ENCODE data around the gene SIGLEC7.

Gene SIGLEC7

DNA sequence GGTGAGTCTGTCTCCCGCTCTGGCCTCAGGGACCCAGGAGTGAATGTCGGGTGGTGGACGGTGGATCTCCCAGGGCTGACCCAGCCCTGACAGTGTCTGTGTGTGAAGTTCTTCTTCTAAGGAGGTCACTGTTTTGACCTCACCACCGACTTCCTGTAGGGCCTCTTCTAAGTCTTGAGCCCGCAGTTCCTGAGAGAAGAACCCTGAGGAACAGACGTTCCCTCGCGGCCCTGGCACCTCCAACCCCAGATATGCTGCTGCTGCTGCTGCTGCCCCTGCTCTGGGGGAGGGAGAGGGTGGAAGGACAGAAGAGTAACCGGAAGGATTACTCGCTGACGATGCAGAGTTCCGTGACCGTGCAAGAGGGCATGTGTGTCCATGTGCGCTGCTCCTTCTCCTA lies at the start of gene SIGLEC7:
SIGLEC7 (plus strand) TSS at position 183 of the 400 bp plus-strand sequence; CDS start at position 252, 69 bp downstream.
- DNase-seq (ENCODE audit: low read depth) = no peak

DNA sequence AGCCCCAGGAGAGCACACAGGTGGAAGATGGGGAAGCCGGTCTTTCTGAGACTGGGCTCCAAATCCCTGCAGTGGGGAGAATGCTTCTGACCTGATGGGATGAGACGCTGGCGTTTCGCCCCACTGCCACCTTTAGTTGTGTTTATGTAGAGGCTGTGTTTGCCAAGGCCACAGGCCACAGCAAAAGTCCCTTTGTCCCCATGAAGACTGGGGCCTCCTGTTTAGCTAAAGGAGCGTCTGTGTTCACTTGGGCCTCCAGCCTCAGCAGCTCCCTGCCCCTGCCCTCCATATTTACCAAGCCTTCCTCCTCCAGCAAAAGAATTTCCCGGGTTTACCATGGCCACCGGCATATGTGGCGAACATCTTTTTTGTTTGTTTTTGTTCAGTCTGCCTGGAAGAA lies 49.0 kb upstream of the SIGLEC7 start:
- no peak for DNase-seq (ENCODE audit: low read depth)

- no peak for DNase-seq (ENCODE audit: low read depth)
Measured at GRCh38 chr19:51093510-51094345, 48.4 kb upstream of the SIGLEC7 start.

GRCh38 chr19:51094696-51095279 lies 47.3 kb upstream of the SIGLEC7 start:
- no peak for DNase-seq (ENCODE audit: low read depth)

DNA sequence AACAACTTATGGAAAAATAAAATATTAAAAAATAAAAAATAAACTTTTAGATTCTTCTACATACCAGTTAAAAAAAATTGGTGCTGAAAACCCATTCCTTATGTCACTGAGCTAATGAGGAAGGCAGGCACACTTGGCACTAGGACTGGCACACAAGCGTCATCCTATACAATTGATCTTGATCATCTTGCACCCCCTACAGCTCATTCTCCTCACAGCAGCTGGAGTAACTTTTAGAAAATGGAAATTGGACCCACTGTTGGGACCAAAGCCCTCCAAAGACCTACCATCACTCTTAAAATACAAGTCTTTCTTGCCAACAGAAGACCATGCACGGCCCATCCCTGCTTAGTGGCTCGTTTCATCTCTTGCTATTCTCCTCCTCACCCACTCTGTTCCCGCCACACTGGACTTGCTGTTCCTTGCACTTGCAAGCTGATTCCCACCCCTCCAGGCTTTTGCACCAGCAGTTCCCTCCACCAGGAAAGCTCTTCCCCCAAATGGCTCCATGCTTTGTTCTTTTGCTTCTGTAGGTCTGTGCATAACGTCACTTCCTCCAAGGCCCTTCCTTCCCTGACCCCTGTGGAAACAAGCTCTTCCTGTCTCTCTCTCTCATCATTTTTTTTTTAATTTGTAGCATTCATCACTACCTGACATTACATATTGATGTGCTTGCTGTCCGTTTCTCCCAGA lies 45.5 kb upstream of the SIGLEC7 start:
- no peak for DNase-seq (ENCODE audit: low read depth)

GRCh38 chr19:51097166-51097738 lies 44.8 kb upstream of the SIGLEC7 start:
- DNase-seq (ENCODE audit: low read depth) = no peak

DNA sequence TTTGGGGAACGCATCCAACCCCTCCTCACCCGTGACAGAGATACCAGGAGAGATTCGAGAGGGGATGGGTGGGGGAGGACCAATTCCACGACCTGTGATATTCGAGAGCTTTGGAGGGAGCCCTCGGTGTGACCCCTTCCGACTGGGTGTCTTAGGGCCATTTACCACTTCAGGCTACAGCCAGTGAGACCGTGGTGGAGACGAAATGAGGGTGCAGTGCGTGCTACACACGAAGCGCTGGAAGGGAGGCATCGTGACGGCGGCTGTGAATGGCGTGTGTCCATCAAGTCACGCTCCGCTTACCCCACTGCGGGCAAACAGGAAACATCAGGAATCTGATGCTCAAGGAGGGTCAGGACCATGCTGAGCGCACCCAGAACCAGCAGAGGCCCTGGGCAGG lies 44.3 kb upstream of the SIGLEC7 start:
- DNase-seq (ENCODE audit: low read depth) = no peak

GRCh38 chr19:51098365-51099046 lies 43.6 kb upstream of the SIGLEC7 start:
- DNase-seq (ENCODE audit: low read depth) = no peak

DNA sequence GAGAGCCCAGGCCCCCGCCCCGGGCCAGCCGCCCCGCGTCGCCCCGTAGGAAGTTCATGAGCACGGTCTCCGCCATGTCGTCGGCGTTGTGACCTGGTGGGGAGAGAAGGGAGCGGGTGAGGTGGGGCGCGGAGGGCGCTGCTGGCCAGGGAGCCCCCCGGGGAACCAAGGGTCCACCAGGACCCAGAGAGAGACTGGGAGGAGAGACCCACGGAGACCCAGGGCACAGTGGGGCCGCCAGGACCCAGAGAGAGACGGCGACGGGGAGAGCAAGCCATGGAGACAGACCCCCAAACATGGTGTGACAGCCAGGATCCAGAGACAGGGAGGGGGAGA lies 43.1 kb upstream of the SIGLEC7 start:
- DNase-seq (ENCODE audit: low read depth) = no peak

DNA sequence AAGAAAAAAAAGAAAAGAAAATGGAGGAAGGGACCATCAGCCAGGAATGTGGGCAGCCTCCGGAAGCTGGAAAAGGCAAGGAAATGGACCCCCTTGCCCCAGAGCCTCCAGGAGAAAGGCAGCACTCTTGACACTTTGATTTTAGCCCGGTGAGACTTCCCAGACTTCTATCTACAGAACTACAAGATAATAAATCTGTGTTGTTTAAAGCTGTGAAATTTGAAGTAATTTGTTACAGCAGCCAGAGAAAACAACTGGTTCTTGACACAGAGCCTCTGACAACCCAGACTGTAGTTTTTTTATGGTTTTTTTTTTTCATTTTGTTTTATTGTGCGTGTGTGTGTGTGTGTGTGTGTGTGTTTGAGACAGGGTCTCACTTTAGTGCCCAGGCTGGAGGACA lies 41.5 kb upstream of the SIGLEC7 start:
- no peak for DNase-seq (ENCODE audit: low read depth)

- no peak for DNase-seq (ENCODE audit: low read depth)
Measured at GRCh38 chr19:51101171-51101865, 40.8 kb upstream of the SIGLEC7 start.

- DNase-seq (ENCODE audit: low read depth) = no peak
Measured at GRCh38 chr19:51102991-51103390, 39.1 kb upstream of the SIGLEC7 start.

DNA sequence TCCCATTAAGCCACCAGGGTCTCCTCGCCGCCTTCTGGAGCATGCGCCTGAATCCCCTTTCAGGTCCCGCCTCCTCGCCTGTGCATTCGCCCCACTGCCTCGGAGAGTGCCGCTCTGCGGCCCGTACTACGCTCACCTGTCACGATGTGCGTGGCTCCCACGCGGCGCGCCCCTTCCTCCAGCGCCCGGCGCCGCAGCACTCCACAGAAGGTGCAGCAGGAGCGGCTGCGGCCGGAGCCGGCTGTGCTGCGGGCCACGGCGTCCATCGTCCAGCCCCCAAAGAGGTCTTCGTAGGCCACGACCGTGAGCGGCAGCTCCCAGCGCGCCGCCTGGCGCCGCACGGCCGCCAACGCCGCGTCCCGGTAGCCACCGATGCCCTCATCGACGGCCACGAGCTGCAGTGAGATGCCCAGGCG lies 38.2 kb upstream of the SIGLEC7 start:
- DNase-seq (ENCODE audit: low read depth) = no peak

- DNase-seq (ENCODE audit: low read depth) = no peak
Measured at GRCh38 chr19:51107406-51108065, 34.6 kb upstream of the SIGLEC7 start.

- peak; percentile 98 for DNase-seq (ENCODE audit: low read depth)
Measured at GRCh38 chr19:51108066-51108804, 33.9 kb upstream of the SIGLEC7 start, which contains the start of gene CTU1. Gene CTU1 (minus strand): TSS chr19:51108409. CDS start chr19:51104569, 3,840 bp downstream.

DNA sequence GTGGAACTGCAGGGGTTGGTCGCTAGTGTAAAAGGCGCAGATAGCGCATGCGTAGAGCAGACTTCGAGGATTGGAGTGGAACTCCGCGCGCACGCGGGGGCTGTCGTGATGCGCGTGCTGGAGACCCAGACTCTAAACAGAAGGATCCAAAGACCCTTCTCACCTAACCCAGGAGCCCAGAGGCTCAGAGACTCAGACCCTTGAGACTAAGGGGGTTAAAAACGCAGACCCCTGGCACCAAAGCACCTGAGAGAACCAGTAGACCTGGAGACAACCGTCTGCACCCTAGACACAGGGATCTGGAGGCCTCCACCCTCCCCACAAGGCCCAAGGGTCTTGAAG lies 33.3 kb upstream of the SIGLEC7 start:
- no peak for DNase-seq (ENCODE audit: low read depth)

- DNase-seq (ENCODE audit: low read depth) = no peak
Measured at GRCh38 chr19:51110666-51110971, 31.5 kb upstream of the SIGLEC7 start.

GRCh38 chr19:51111606-51112005 lies 30.5 kb upstream of the SIGLEC7 start:
- no peak for DNase-seq (ENCODE audit: low read depth)

DNA sequence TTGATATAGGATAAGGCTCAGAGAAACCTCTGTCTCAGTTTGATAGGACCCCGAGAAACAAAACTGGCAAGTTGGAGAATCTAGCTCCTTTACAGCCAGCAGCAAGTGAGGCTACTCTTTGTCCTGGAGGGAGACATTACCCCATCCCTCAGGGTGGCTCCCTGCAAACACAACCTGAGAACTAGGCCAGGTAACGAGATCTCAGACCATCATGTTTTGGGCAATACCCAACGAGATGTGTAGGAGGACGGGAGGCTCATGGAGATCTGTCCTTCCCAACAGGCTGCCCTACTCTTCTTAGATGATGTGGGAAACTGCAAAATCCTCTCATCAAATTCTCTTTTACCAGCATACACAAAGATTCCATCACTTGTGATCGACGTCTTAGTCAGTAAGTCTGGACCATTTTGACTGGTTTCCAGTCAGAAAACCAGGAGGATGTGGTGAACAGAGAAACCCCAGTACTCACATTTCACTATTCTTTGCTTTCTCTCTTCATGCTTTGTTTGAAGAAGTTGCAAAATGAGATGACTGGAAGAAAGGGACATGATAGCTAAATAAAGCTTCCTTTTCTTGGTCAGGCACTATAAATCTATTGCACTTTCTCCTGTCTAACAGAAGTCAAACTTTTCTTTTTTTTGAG lies 27.9 kb upstream of the SIGLEC7 start:
- DNase-seq (ENCODE audit: low read depth) = no peak

DNA sequence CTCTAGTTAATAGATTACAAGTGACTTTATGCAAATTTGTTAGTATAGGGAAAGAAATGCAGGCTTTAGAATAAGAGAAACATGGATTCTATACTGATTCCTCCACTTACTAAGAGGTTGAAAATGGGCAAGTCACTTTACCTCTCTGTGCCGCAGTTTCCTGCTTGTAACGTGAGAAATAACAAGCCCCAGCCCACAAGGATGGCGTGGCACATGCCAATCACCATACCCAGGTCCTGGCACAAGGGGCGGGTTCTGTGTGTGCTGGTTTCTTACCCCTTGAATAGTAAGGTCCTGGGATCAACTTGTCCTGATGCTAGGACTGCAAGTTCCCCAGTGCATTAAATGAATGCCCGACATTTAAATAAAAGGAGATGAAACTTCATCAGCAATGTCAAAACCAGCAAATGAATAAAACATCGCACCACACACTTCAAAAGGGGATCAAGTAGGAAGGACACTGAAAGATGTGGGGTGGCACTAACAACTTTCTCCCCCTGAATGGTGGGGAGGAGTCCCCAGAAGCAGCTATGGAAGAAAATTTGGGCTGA lies 25.3 kb upstream of the SIGLEC7 start:
- no peak for DNase-seq (ENCODE audit: low read depth)
